ENCODE measurements around the gene KRT14.
"Not testable (repeated sequence)": the region's sequence is repeated elsewhere in the genome, so short reads cannot be mapped to it uniquely, and the experiment has no call there.

KRT14 gene

DNA sequence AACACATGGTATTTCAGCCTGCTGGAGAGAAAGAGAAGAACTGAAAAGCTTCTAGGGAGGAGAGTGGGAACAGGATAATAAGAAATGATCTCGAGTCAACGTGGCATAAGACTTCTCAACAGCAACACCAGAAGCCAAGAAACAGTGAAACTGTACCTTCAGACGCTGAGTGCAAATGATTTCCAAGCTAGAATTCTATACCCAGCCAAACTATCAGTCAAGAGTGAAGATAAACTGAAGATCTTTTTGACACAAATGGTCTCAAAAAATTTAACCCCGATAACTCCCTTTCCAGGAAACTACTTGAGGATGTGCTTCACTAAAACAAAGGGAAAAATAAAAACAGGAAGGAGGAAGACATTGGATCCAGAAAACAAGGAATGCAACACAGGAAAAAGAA is 20.2 kb upstream of the KRT14 start:
- not testable (repeated sequence) for DNase-seq (ENCODE audit: low read depth in 2 of 2)

- DNase-seq (ENCODE audit: low read depth in 2 of 2), result no peak
Measured at GRCh38 chr17:41602524-41602923, 15.8 kb upstream of the KRT14 start.

DNA sequence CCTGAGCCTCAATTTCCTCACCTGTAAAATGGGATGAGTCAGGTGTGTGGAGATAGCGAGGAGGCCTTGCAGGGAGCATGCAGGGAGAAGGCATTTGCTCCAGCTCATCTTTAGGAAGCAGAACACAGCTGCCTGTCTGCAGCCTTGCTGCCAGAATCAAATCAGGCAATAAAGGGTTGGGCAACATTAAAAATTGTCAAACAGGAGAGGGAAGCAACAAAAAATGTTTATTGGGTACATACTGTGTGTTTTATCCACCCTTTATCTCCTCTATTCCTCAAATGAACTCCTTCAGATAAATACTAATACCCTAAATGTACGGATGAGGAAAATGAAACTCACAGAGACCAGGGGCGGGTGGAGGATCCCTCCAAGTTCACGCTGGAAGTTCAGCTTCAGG is 13.6 kb upstream of the KRT14 start:
- no peak for DNase-seq (ENCODE audit: low read depth in 2 of 2)

DNA sequence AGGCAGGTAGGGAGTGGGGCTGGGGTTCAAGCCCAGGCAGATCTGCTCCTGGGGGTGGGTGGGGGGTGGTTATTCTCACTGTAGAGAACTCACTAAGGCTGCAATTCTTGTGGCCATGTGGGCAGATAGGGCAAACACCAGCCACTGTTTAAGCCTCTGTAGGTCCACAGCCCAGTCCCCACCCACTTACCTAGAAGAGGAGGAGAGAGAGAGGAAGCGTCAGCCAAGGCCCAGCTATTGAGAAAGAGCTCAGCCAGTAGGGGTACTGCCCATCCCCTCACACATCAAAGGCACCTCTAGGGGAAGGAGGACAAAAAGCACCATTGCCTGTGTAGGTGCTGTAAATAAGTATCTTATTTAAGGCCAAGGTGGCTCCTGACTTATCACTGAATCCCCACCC is 13.0 kb upstream of the KRT14 start:
- DNase-seq (ENCODE audit: low read depth in 2 of 2), result no peak

DNA sequence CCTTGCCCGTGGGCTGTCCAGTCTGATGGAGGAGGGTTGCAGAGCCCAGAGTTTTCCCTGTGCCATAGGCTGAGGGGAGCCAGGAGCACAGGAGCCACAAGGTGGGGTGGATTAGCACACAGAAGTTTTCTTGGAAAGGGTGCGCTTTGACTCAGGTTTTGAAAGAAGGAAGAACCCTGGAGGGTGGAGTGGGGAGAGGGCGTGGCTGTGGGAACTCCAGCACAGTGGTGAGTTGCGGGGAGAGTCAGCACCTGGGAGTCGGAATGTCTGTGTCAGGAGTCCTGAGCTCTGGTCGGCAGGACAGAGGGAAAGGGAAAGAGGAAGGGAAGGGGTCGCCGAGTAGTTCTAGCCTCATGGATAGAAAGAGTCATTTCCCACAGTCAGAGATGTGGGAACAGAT is 8.9 kb upstream of the KRT14 start:
- DNase-seq (ENCODE audit: low read depth in 2 of 2), result no peak

- no peak for DNase-seq (ENCODE audit: low read depth in 2 of 2)
Measured at GRCh38 chr17:41594363-41594915, 7.7 kb upstream of the KRT14 start.

GRCh38 chr17:41593306-41593981 is 6.7 kb upstream of the KRT14 start:
- no peak for DNase-seq (ENCODE audit: low read depth in 2 of 2)

- DNase-seq (ENCODE audit: low read depth in 2 of 2), result no peak
Measured at GRCh38 chr17:41592601-41593305, 6.1 kb upstream of the KRT14 start.

DNA sequence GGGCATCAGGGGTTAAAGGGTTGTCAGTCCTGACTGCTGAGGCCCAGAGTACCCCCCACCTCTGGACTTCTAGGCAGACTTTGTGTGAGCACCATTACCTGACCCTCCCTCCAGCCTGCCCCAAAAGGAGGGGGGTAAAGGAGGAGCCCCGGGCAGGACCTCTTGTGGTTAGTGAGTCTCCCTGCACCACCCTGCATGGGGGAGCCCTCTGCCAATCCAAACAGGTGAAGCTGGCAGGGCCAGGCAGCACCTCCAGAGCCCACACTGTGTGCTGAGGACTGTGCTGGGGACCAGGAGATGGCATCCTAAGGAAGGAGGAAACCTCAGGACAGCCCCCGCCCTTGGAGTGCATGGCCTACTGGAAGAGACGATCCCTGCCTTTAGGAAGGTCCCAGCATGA is 2.6 kb upstream of the KRT14 start:
- DNase-seq (ENCODE audit: low read depth in 2 of 2), result no peak

- no peak for DNase-seq (ENCODE audit: low read depth in 2 of 2)
Measured at GRCh38 chr17:41588126-41588810, 1.6 kb upstream of the KRT14 start.

DNA sequence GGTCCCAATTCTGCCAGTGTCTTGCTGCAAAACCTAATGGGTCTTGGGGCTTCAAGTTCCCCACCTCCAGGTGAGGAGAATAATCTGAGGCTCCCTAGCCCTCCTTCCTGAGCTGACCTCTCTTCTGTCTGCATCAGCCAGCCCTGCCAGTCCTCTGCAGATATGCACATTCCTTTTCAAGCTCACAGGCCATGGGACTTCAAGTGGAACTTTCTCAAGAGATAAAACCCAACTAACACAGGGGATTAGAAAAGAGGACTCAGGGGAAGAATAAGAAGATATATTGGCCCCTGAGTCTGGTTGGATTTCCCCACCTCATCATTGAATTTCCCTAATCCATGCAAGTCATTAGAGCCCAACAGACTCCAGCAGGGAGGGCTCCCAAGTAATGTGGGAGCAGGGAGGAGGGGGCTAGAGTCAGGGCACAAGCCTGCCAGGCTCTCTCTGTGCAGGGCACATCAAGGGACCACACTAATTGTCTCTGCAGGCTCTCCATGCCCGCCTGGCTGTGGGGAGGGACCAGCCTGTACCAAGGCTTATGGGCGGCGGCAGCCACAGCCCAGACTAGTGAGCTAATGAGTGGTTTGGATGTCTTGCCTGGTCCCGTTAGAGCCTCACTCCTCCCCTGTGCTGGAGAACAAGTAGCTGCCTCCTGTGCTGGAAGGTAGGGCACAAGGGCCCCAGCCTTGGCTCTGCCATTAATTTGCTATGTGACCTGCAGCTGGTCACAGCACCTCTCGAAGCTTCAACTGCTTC is 1.2 kb downstream of the KRT14 start:
- DNase-seq (ENCODE audit: low read depth in 2 of 2), result no peak

- DNase-seq (ENCODE audit: low read depth in 2 of 2), result not testable (repeated sequence)
Measured at GRCh38 chr17:41584331-41584927, 2.3 kb downstream of the KRT14 start.

- DNase-seq (ENCODE audit: low read depth in 2 of 2), result no peak
Measured at GRCh38 chr17:41583137-41584127, 3.3 kb downstream of the KRT14 start.

DNA sequence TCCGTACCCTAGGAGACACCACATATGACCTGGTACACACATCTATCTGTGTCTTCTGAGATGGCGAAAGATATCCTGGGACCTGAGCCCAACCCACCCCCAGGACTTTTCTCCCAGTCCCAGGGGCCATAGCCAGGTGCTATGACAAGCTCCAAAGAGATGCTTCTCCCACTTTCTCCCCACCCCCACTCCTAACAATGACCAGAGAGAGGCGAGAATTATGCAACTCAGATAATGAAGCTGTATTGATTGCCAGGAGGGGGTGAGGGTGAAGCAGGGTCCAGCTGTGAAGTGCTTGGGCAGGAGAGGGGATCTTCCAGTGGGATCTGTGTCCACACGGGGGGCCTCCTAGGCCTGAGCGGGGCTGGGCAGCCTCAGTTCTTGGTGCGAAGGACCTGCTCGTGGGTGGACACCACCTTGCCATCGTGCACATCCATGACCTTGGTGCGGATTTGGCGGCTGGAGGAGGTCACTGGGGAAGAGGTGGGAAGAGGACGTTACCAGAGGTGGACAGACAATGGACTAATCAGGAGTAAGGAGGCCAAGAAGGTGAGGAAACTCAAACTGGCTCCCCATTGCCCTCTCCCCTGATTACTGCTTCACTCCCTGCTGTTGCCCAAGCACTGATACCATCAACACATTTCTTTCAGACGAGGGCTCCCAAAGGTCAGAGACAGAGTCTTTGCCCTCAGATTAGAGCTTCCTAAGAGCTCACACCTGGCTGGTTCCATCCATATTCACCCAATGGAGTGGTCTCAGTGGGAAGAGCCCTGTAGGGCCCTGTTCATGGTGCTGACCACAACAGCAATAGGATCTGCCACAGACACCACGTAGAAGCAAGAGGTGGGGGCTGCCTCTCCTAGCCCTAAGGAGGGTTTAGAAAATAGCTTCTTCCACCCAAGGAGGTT is 4.4 kb downstream of the KRT14 start:
- not testable (repeated sequence) for DNase-seq (ENCODE audit: low read depth in 2 of 2)

DNA sequence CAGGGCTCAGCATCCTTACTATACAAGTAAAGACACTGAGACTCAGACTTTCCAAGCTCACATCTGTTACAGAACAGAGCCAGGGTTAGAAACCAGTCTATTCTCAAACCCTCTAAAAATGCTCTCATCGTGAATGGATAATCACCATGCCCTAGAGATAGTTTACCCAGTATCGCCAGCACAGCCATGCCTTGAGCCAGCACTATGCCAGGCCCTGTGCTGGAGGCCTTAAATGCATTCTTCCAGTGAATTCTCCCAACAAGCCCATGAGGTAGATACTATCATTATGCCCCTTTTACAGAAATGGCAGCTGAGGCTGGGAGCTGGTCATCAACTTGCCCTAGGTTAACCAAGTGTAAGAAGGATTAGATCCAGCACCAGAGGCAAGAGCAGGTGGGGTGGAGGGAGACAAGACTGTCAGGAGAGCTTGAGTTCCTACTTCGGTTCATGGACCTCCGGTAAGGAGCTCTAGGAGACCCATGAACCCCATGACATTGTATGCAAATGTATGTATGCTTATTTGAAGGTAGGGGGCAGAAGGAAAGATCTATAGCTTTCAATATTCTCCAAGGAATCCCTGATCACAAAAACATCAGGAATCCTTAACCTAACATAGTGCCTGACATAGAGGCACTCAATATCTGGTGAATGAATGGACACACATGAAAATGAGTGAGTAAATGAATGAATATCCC is 5.2 kb downstream of the KRT14 start:
- DNase-seq (ENCODE audit: low read depth in 2 of 2), result no peak

DNA sequence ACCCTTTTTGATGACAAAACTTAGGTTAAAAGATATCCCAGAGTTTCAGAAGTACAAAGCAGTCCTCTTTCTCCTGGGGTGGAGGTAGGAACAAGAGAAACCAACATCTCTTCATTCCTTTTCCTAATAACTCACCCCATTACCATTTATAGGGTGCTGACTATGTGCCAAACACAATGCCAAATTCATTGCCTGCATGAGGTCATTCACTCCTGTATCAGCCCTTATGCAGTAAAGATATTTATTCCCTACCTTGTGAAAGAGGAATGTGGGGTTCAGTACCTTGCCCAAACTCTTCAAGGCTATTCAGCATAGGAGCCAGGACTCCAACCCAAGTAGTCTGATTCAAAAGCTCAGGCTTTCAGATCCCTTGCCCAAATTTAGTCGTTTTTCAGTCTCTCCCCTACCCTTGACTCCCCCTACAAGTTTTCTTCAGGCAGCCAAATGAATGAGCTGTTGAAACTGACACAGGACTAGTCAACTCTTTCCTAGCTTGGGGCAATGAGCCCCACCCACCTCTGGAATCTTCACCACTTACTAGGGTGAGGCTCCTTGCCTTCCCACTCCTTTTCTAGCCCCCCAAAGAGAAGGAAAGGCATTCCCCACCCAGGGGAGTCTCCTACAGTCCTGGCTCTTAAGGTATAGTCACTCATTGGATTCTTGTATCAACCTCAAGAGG is 5.9 kb downstream of the KRT14 start:
- DNase-seq (ENCODE audit: low read depth in 2 of 2), result no peak

GRCh38 chr17:41580244-41580575 is 6.5 kb downstream of the KRT14 start:
- no peak for DNase-seq (ENCODE audit: low read depth in 2 of 2)

Data from stimulated activated CD4-positive, alpha-beta T cell treated with anti-CD3 and anti-CD28 coated beads, Interleukin-1b, Interleukin-23, amount 100 ng/mL, for 1 hour (primary cell).